H9 (cell line): Measurements from ENCODE around the gene MAPK7. TPM values are rescaled to one million over a fixed set of nuclear protein-coding genes. Genes with fewer than 3 reads are reported as not detected.

Source experiments
- DNase-seq: peaks from one replicate; pipeline ENCODE4 v3.0.0-alpha.2; 2017
- H2AFZ ChIP-seq: one replicate; pipeline ENCODE4 v1.6.1; 2013; ENCODE audit warnings: mild to moderate bottlenecking, low read length, control low read depth, moderate library complexity
- H2AK5ac ChIP-seq: 2 replicates; pipeline ENCODE4 v1.6.1; 2013; ENCODE audit warnings: low read length, control low read depth, mixed read lengths; ENCODE audit not compliant: insufficient read length
- H2BK120ac ChIP-seq: one replicate; pipeline ENCODE4 v1.6.1; 2013; ENCODE audit warnings: low read depth, mild to moderate bottlenecking, low read length, control low read depth, inconsistent platforms; ENCODE audit not compliant: poor library complexity, severe bottlenecking
- H2BK12ac ChIP-seq: 2 replicates; pipeline ENCODE4 v1.6.1; 2013; ENCODE audit warnings: low read length, control low read depth, mixed read lengths, low read depth; ENCODE audit not compliant: insufficient read length
- H2BK15ac ChIP-seq: 2 replicates; pipeline ENCODE4 v1.6.1; 2013; ENCODE audit warnings: low read depth, low read length, control low read depth
- H2BK20ac ChIP-seq: one replicate; pipeline ENCODE4 v1.6.1; 2013; ENCODE audit warnings: low read depth, mild to moderate bottlenecking, low read length, control low read depth, inconsistent platforms; ENCODE audit not compliant: poor library complexity, severe bottlenecking
- H2BK5ac ChIP-seq: 2 replicates; pipeline ENCODE4 v1.6.1; 2013; ENCODE audit warnings: low read length, control low read depth, mixed read lengths; ENCODE audit not compliant: insufficient read length
- H3K14ac ChIP-seq: 2 replicates; pipeline ENCODE4 v1.6.1; 2013; ENCODE audit warnings: low read length, control low read depth; ENCODE audit not compliant: insufficient read depth
- H3K18ac ChIP-seq: 2 replicates; pipeline ENCODE4 v1.6.1; 2013; ENCODE audit warnings: low read depth, mild to moderate bottlenecking, mixed read lengths, low read length, control low read depth; ENCODE audit not compliant: insufficient read length
- H3K23ac ChIP-seq: 2 replicates; pipeline ENCODE4 v1.6.1; 2013; ENCODE audit warnings: low read length, control low read depth, mixed read lengths, low read depth; ENCODE audit not compliant: insufficient read length
- H3K23me2 ChIP-seq: 2 replicates; pipeline ENCODE4 v1.6.1; 2013; ENCODE audit warnings: low read depth, mild to moderate bottlenecking, mixed read lengths, low read length, control low read depth; ENCODE audit not compliant: insufficient read length, poor library complexity, severe bottlenecking
- H3K27ac ChIP-seq: 2 replicates; pipeline ENCODE4 v1.5.1; 2013; ENCODE audit warnings: low read length, control low read depth, mixed read lengths, low read depth; ENCODE audit not compliant: insufficient read length
- H3K27me3 ChIP-seq: 2 replicates; pipeline ENCODE4 v1.6.1; 2013; ENCODE audit warnings: low read length, control low read depth, inconsistent platforms; ENCODE audit not compliant: insufficient read depth
- H3K4ac ChIP-seq: 2 replicates; pipeline ENCODE4 v1.6.1; 2013; ENCODE audit warnings: low read depth, mild to moderate bottlenecking, control low read depth, inconsistent platforms, low read length, moderate library complexity
- H3K4me1 ChIP-seq: 2 replicates; pipeline ENCODE4 v1.6.1; 2013; ENCODE audit warnings: low read length, control low read depth, inconsistent platforms; ENCODE audit not compliant: insufficient read depth
- H3K4me2 ChIP-seq: 2 replicates; pipeline ENCODE4 v1.6.1; 2013; ENCODE audit warnings: low read length, control low read depth, mixed read lengths; ENCODE audit not compliant: insufficient read length, insufficient read depth
- H3K56ac ChIP-seq: 2 replicates; pipeline ENCODE4 v1.6.1; 2013; ENCODE audit warnings: low read depth, mild to moderate bottlenecking, mixed read lengths, low read length, control low read depth; ENCODE audit not compliant: insufficient read length
- H3K79me1 ChIP-seq: 2 replicates; pipeline ENCODE4 v1.6.1; 2013; ENCODE audit warnings: low read depth, mild to moderate bottlenecking, moderate library complexity, low read length, control low read depth, inconsistent platforms; ENCODE audit not compliant: insufficient read depth, poor library complexity, severe bottlenecking
- H3K79me2 ChIP-seq: 2 replicates; pipeline ENCODE4 v1.6.1; 2013; ENCODE audit warnings: low read length, control low read depth, inconsistent platforms; ENCODE audit not compliant: insufficient read depth
- H3K9ac ChIP-seq: 2 replicates; pipeline ENCODE4 v1.6.1; 2013; ENCODE audit warnings: low read length, control low read depth, mixed read lengths; ENCODE audit not compliant: insufficient read length; ENCODE audit errors: extremely low read depth
- H3K9me3 ChIP-seq: one replicate; pipeline ENCODE4 v1.6.1; 2013; ENCODE audit warnings: low read depth, low read length, inconsistent platforms; ENCODE audit not compliant: control insufficient read depth
- H3T11ph ChIP-seq: one replicate; pipeline ENCODE4 v1.6.1; 2013; ENCODE audit warnings: mild to moderate bottlenecking, low read length, control low read depth, inconsistent platforms
- H4K20me1 ChIP-seq: one replicate; pipeline ENCODE4 v1.6.1; 2013; ENCODE audit not compliant: control insufficient read depth, insufficient read length, insufficient read depth
- H4K5ac ChIP-seq: 2 replicates; pipeline ENCODE4 v1.6.1; 2013; ENCODE audit warnings: low read depth, mild to moderate bottlenecking, mixed read lengths, low read length, control low read depth; ENCODE audit not compliant: insufficient read length
- H4K8ac ChIP-seq: replicated peaks from 2 replicates; pipeline ENCODE4 v1.6.1; 2013; ENCODE audit warnings: low read length, control low read depth, mixed read lengths, low read depth; ENCODE audit not compliant: insufficient read length
- H4K91ac ChIP-seq: 2 replicates; pipeline ENCODE4 v1.6.1; 2013; ENCODE audit warnings: low read depth, mild to moderate bottlenecking, moderate library complexity, mixed read lengths, low read length, control low read depth; ENCODE audit not compliant: insufficient read length
- H3K27ac Mint-ChIP-seq, 3 experiments: 2 replicates in 2 of 3; 3 replicates in 1 of 3; pipeline ENCODE4 v1.8.0; 2020 to 2021; ENCODE audit warnings: mixed read lengths in 3 of 3, mild to moderate bottlenecking in 1 of 3, moderate library complexity in 1 of 3
- H3K27me3 Mint-ChIP-seq: 2 replicates; pipeline ENCODE4 v1.8.0; 2021; ENCODE audit warnings: low read depth, mild to moderate bottlenecking, moderate library complexity, mixed read lengths
- H3K36me3 Mint-ChIP-seq, 3 experiments: 2 replicates in 2 of 3; 3 replicates in 1 of 3; pipeline ENCODE4 v1.8.0; 2020 to 2021; ENCODE audit warnings: low read depth in 3 of 3, mixed read lengths in 3 of 3; ENCODE audit not compliant: insufficient read depth in 1 of 3
- H3K4me1 Mint-ChIP-seq, 2 experiments: 2 replicates each; pipeline ENCODE4 v1.8.0; 2020; ENCODE audit warnings: mixed read lengths in 2 of 2
- H3K4me3 Mint-ChIP-seq, 2 experiments: 2 replicates in 1 of 2; 3 replicates in 1 of 2; pipeline ENCODE4 v1.8.0; 2020 to 2021; ENCODE audit warnings: mild to moderate bottlenecking in 2 of 2, mixed read lengths in 2 of 2, moderate library complexity in 1 of 2
- H3K9me3 Mint-ChIP-seq, 2 experiments: 2 replicates in 1 of 2; 3 replicates in 1 of 2; pipeline ENCODE4 v1.8.0; 2020; ENCODE audit warnings: mild to moderate bottlenecking in 2 of 2, mixed read lengths in 2 of 2, moderate library complexity in 1 of 2
- WGBS: extraction: QIAGEN DNeasy Blood & Tissue Kit; methylation state at CpG from one replicate; pipeline ENCODE4 v1.1.7; 2013; ENCODE audit warnings: missing lambda C conversion rate, low lambda C conversion rate, mixed read lengths; ENCODE audit not compliant: insufficient read length; ENCODE audit errors: extremely low coverage; 5-methylcytosine and 5-hydroxymethylcytosine counted together
- total RNA-seq: library from RNA; stranded (reverse); gene quantifications from 2 replicates; pipeline ENCODE4 v1.2.1, GENCODE V29; 2021
- TF ChIP-seq, protein P1 (sequence below): fragments of 200-600 bp; sonication (generic); conservative IDR thresholded peaks from 3 replicates; pipeline ENCODE4 v1.8.0; 2021; ENCODE audit warnings: antibody characterized with exemption, mild to moderate bottlenecking

The MAPK7 gene
- total RNA-seq, 1 experiment from 2014 or later = 43.8 TPM

DNA sequence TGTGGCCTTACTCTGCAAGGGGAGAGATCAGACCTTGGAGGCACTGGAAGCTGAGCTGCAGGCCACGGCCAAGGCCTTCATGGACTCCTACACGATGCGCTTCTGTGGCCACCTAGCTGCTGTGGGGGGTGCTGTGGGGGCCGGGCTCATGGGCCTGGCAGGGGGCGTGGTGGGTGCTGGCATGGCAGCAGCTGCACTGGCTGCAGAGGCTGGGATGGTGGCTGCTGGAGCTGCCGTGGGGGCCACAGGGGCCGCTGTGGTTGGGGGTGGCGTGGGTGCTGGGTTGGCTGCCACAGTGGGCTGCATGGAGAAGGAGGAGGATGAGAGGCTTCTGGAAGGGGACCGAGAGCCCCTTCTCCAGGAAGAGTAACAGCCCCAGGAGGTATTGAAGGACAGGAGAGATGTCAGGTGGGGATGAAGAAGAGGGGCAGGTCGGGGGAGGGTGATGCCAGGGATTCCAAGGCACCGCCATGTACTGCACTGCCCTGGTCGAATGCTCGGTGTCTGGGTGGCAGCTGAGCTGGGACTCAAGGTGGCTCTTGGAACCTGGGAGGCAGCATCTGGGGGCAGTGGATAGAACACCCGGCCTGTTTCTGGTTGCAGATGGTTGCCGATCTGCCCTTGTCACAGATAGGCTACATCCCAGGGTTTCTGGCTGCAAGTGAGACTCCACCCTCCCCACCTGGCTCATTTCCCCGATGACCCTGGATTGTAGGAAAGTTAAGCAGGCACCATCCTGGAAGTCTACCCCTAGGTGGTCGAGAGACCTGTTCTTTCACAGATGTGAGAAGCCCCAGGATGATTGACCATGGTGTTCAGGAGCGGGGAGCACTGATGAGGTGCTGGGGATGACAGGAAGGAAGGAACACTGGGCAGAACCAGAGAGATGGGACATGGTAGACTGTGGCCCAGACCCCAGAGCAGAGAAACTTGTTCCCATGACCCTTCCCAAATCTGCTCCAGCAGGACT, 37.8 kb downstream of the MAPK7 start:
- Histone ChIP-seq H2BK5ac (no peak overlapping the region), H3K56ac (no peak overlapping the region), H3K9ac (no peak overlapping the region), H3K23ac (no peak overlapping the region), H3K79me2 (no peaks in the 10 kb centered on the region), H2BK20ac (no peak overlapping the region), H2AFZ (no peak overlapping the region), H3K23me2 (no peaks in the 10 kb centered on the region), H3K27me3 (no peaks in the 10 kb centered on the region), H3K4ac (no peak overlapping the region), H2BK15ac (no peak overlapping the region; the same call in 1 of the 2 replicates), H2AK5ac (no peak overlapping the region), H3K14ac (no peak overlapping the region), H4K5ac (no peak overlapping the region), H4K20me1 (no peaks in the 10 kb centered on the region), H3K79me1 (no peaks in the 10 kb centered on the region), H3K4me1 (no peaks in the 10 kb centered on the region), H4K8ac (no peak overlapping the region), H3K18ac (no peak overlapping the region), H2BK12ac (no peak overlapping the region), H3K9me3 (no peaks in the 10 kb centered on the region), H2BK120ac (no peak overlapping the region), H4K91ac (no peak overlapping the region), H3T11ph (no peak overlapping the region), H3K4me2 (no peak overlapping the region), H3K27ac (no peak overlapping the region)
- TF ChIP-seq, protein P1, sequence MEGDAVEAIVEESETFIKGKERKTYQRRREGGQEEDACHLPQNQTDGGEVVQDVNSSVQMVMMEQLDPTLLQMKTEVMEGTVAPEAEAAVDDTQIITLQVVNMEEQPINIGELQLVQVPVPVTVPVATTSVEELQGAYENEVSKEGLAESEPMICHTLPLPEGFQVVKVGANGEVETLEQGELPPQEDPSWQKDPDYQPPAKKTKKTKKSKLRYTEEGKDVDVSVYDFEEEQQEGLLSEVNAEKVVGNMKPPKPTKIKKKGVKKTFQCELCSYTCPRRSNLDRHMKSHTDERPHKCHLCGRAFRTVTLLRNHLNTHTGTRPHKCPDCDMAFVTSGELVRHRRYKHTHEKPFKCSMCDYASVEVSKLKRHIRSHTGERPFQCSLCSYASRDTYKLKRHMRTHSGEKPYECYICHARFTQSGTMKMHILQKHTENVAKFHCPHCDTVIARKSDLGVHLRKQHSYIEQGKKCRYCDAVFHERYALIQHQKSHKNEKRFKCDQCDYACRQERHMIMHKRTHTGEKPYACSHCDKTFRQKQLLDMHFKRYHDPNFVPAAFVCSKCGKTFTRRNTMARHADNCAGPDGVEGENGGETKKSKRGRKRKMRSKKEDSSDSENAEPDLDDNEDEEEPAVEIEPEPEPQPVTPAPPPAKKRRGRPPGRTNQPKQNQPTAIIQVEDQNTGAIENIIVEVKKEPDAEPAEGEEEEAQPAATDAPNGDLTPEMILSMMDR = no peak
- H3K36me3 Mint-ChIP-seq = no peaks in the 10 kb centered on the region
- WGBS = no CpG with 5 or more reads among the region's 18 CpGs
- H3K4me1 Mint-ChIP-seq = peaks cover 4 to 23% of the 10 kb centered on the region in 2 experiments
- no peak for DNase-seq
- H3K4me3 Mint-ChIP-seq = no peak overlapping the region
- no peak overlapping the region for H3K27ac Mint-ChIP-seq
- peaks cover 7% of the 10 kb centered on the region for H3K27me3 Mint-ChIP-seq
- no peaks in the 10 kb centered on the region for H3K9me3 Mint-ChIP-seq
